Keratinocyte (primary cell): ENCODE data around the gene NPDC1.

Experiments used
- EZH2 ChIP-seq: IDR thresholded peaks from one replicate; pipeline ENCODE4 v1.6.1; 2012; ENCODE audit warnings: inconsistent platforms, mild to moderate bottlenecking, low read length, moderate library complexity
- TF ChIP-seq, protein P1 (sequence below), 3 experiments: IDR thresholded peaks in 1 of 3; conservative IDR thresholded peaks in 1 of 3; optimal IDR thresholded peaks in 1 of 3; 2 replicates in 2 of 3; 3 replicates in 1 of 3; pipeline versions ENCODE3 to v1.5.1; 2011; ENCODE audit warnings: low read length in 3 of 3, mild to moderate bottlenecking in 3 of 3, moderate library complexity in 2 of 3, control low read depth in 1 of 3, inconsistent platforms in 1 of 3; ENCODE audit not compliant: insufficient read depth in 2 of 3; ENCODE audit errors: extremely low read depth in 1 of 3

DNA sequence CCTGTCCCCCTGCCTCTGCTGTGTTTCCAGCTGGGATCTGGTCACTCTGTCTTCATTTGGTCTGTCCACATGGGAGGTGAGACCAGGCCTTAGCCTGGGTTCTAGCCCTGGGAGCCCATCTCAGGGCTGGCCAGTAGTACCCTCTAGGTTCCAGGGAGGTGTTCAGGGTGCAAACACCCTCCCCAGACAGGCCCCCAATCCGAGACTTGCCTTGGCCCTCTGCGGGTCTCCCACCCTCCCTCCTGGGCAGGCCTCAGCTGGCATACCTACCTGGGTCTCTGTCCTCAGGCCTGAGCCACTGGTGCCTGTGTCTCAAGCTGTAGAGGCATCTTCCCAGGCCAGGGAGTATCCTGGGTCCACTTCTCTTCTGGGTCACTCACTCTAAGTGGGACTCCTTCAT lies 25.3 kb upstream of the NPDC1 start:
- no peak for TF ChIP-seq EZH2
- TF ChIP-seq, protein P1, sequence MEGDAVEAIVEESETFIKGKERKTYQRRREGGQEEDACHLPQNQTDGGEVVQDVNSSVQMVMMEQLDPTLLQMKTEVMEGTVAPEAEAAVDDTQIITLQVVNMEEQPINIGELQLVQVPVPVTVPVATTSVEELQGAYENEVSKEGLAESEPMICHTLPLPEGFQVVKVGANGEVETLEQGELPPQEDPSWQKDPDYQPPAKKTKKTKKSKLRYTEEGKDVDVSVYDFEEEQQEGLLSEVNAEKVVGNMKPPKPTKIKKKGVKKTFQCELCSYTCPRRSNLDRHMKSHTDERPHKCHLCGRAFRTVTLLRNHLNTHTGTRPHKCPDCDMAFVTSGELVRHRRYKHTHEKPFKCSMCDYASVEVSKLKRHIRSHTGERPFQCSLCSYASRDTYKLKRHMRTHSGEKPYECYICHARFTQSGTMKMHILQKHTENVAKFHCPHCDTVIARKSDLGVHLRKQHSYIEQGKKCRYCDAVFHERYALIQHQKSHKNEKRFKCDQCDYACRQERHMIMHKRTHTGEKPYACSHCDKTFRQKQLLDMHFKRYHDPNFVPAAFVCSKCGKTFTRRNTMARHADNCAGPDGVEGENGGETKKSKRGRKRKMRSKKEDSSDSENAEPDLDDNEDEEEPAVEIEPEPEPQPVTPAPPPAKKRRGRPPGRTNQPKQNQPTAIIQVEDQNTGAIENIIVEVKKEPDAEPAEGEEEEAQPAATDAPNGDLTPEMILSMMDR (optimal IDR thresholded peaks at IDR 0.05 in 1 of 3, IDR thresholded peaks at IDR 0.05 in 1 of 3, conservative IDR thresholded peaks at IDR 0.05 in 1 of 3; ENCODE audit: extremely low read depth in 1 of 3, insufficient read depth in 2 of 3, low read length in 3 of 3) = no peak
